Activated gamma-delta T cell (primary cell): ENCODE results near the gene RANBP2.
"Not testable (repeated sequence)": the region's sequence is repeated elsewhere in the genome, so short reads cannot be mapped to it uniquely, and the experiment has no call there.

Source experiments
- DNase-seq: peaks from one replicate; lab custom pipeline; 2025; lab: John Stamatoyannopoulos, UW
- total RNA-seq, 2 donors: gene quantifications; one replicate each; lab custom pipeline; 2026; lab: John Stamatoyannopoulos, UW

RANBP2 gene
- total RNA-seq: 448 to 533 reads per million in 2 donors

- DNase-seq: peak; percentile 92
Observed at GRCh38 chr2:108719149-108720044, at the start of gene RANBP2. Gene RANBP2, plus strand, starts transcription at chr2:108719482. Its CDS starts 125 bp downstream, at chr2:108719607.

GRCh38 chr2:108670282-108670681, 49.0 kb upstream of the RANBP2 start:
- not testable (repeated sequence) for DNase-seq

- DNase-seq: not testable (repeated sequence)
Observed at GRCh38 chr2:108672200-108672805, 47.0 kb upstream of the RANBP2 start.

- DNase-seq: not testable (repeated sequence)
Observed at GRCh38 chr2:108676522-108676921, 42.8 kb upstream of the RANBP2 start.

- not testable (repeated sequence) for DNase-seq
Observed at GRCh38 chr2:108677239-108677744, 42.0 kb upstream of the RANBP2 start.

- DNase-seq: not testable (repeated sequence)
Observed at GRCh38 chr2:108678198-108678651, 41.1 kb upstream of the RANBP2 start.

GRCh38 chr2:108680805-108681204, 38.5 kb upstream of the RANBP2 start:
- DNase-seq: not testable (repeated sequence)

- DNase-seq: not testable (repeated sequence)
Observed at GRCh38 chr2:108688818-108689756, 30.2 kb upstream of the RANBP2 start.

- not testable (repeated sequence) for DNase-seq
Observed at GRCh38 chr2:108690001-108690400, 29.3 kb upstream of the RANBP2 start.

GRCh38 chr2:108691447-108691846, 27.8 kb upstream of the RANBP2 start:
- no peak for DNase-seq

GRCh38 chr2:108701208-108701607, 18.1 kb upstream of the RANBP2 start:
- DNase-seq: no peak

GRCh38 chr2:108701806-108702205, 17.5 kb upstream of the RANBP2 start:
- DNase-seq: no peak

GRCh38 chr2:108704871-108705270, 14.4 kb upstream of the RANBP2 start:
- DNase-seq: no peak

- no peak for DNase-seq
Observed at GRCh38 chr2:108707300-108707699, 12.0 kb upstream of the RANBP2 start.

- DNase-seq: not testable (repeated sequence)
Observed at GRCh38 chr2:108716971-108717370, 2.3 kb upstream of the RANBP2 start.

GRCh38 chr2:108726048-108726447, 6.8 kb downstream of the RANBP2 start:
- DNase-seq: not testable (repeated sequence)

GRCh38 chr2:108734656-108735055, 15.4 kb downstream of the RANBP2 start:
- DNase-seq: not testable (repeated sequence)

GRCh38 chr2:108757973-108758372, 38.7 kb downstream of the RANBP2 start:
- not testable (repeated sequence) for DNase-seq

GRCh38 chr2:108762618-108763017, 43.3 kb downstream of the RANBP2 start:
- not testable (repeated sequence) for DNase-seq

- not testable (repeated sequence) for DNase-seq
Observed at GRCh38 chr2:108766671-108767070, 47.4 kb downstream of the RANBP2 start.

GRCh38 chr2:108767859-108768258, 48.6 kb downstream of the RANBP2 start:
- not testable (repeated sequence) for DNase-seq
